HL-60 (cell line): ENCODE results near the gene SPSB2.
A peak's percentile ranks its signal among the peaks of the same experiment; 100 is the strongest.
"Not testable (repeated sequence)": the region's sequence is repeated elsewhere in the genome, so short reads cannot be mapped to it uniquely, and the experiment has no call there.

Source experiments
- DNase-seq, 2 experiments: peaks; one replicate each; pipeline ENCODE4 v3.0.0-alpha.2; 2010 to 2020; ENCODE audit warnings: low read depth in 1 of 2, low spot score in 1 of 2
- H3K27ac ChIP-seq: fragments of 250-450 bp; sonication (Bioruptor Pico); replicated peaks from 2 replicates; pipeline ENCODE4 v1.5.1; 2020; ENCODE audit warnings: mild to moderate bottlenecking, moderate library complexity
- H3K27me3 ChIP-seq: fragments of 250-450 bp; sonication (Bioruptor Pico); 2 replicates; pipeline ENCODE4 v1.5.1; 2021; ENCODE audit warnings: mild to moderate bottlenecking, moderate library complexity; ENCODE audit not compliant: insufficient read depth, poor library complexity, severe bottlenecking
- H3K4me3 ChIP-seq: replicated peaks from 2 replicates; pipeline ENCODE4 v1.5.1; 2011; ENCODE audit warnings: mild to moderate bottlenecking, control low read depth, low read length; ENCODE audit not compliant: insufficient read depth
- CTCF ChIP-seq: IDR thresholded peaks from one replicate; pipeline ENCODE4 v1.5.1; 2011; ENCODE audit warnings: low read length, control low read depth, inconsistent platforms; ENCODE audit not compliant: insufficient read depth
- GABPA ChIP-seq: IDR thresholded peaks from 2 replicates; pipeline ENCODE4 v1.6.1; 2012; ENCODE audit warnings: low read depth
- POLR2AphosphoS5 ChIP-seq: IDR thresholded peaks from 2 replicates; pipeline ENCODE4 v1.6.1; 2012; ENCODE audit warnings: low read depth
- REST ChIP-seq: IDR thresholded peaks from 2 replicates; pipeline ENCODE4 v1.6.1; 2012; ENCODE audit warnings: low read depth; ENCODE audit not compliant: insufficient replicate concordance
- SPI1 ChIP-seq: IDR thresholded peaks from 2 replicates; pipeline ENCODE4 v1.6.1; 2012; ENCODE audit warnings: low read depth, mild to moderate bottlenecking, borderline replicate concordance

Gene SPSB2

GRCh38 chr12:6896846-6897435 is 23.8 kb upstream of the SPSB2 start:
- no peaks in the 10 kb centered on the region for H3K27me3 ChIP-seq
- H3K27ac ChIP-seq = no peak overlapping the region
- no peak for DNase-seq
- no peak overlapping the region for H3K4me3 ChIP-seq
- TF ChIP-seq SPI1 (no peak), POLR2AphosphoS5 (no peak), REST (no peak)

GRCh38 chr12:6894321-6894720 is 21.2 kb upstream of the SPSB2 start:
- peak in 1 of 2 experiments; percentile 66 for DNase-seq
- Histone ChIP-seq H3K4me3 (no peak overlapping the region), H3K27ac (peak overlapping the region; percentile 55), H3K27me3 (no peaks in the 10 kb centered on the region)
- TF ChIP-seq POLR2AphosphoS5 = no peak
- no peak for TF ChIP-seq CTCF
- TF ChIP-seq SPI1 = no peak; the same call in 1 of the 2 replicates
- no peak for TF ChIP-seq REST
- TF ChIP-seq GABPA = no peak

- H3K4me3 ChIP-seq, H3K27me3 ChIP-seq, H3K27ac ChIP-seq, DNase-seq: not testable (repeated sequence)
Observed at GRCh38 chr12:6892683-6893082, 19.6 kb upstream of the SPSB2 start.

- DNase-seq = no peak
- H3K27ac ChIP-seq = peak overlapping the region; percentile 88
- H3K27me3 ChIP-seq = no peaks in the 10 kb centered on the region
- peak overlapping the region; percentile 30 for H3K4me3 ChIP-seq
- TF ChIP-seq CTCF = no peak
- TF ChIP-seq SPI1 = no peak
- TF ChIP-seq GABPA = no peak
- TF ChIP-seq POLR2AphosphoS5 = no peak
- no peak for TF ChIP-seq REST
Observed at GRCh38 chr12:6891646-6892001, 18.5 kb upstream of the SPSB2 start.
